Endodermal cell (in vitro differentiated cells): Measurements from ENCODE around the gene CLIC6. TPM values are rescaled to one million over a fixed set of nuclear protein-coding genes. Genes with fewer than 3 reads are reported as not detected.

Experiments used
- DNase-seq: peaks from one replicate; pipeline ENCODE4 v3.0.0-alpha.2; 2017
- H3K27ac ChIP-seq: 2 replicates; pipeline ENCODE4 v1.5.1; 2013; ENCODE audit warnings: mild to moderate bottlenecking, low read depth, low read length, moderate library complexity
- H3K27me3 ChIP-seq: 2 replicates; pipeline ENCODE4 v1.6.1; 2013; ENCODE audit warnings: mild to moderate bottlenecking, low read length, moderate library complexity; ENCODE audit not compliant: insufficient read depth, control insufficient read depth, poor library complexity, severe bottlenecking
- H3K36me3 ChIP-seq: 2 replicates; pipeline ENCODE4 v1.7.0; 2013; ENCODE audit warnings: mild to moderate bottlenecking, low read length, moderate library complexity; ENCODE audit not compliant: control insufficient read depth, insufficient read depth
- H3K4me1 ChIP-seq: one replicate; pipeline ENCODE4 v1.7.0; 2013; ENCODE audit warnings: low read length; ENCODE audit not compliant: control insufficient read depth, insufficient read depth
- H3K4me3 ChIP-seq: 2 replicates; pipeline ENCODE4 v1.5.1; 2013; ENCODE audit warnings: mild to moderate bottlenecking, low read length, moderate library complexity
- H3K9ac ChIP-seq: 2 replicates; pipeline ENCODE4 v1.6.1; 2013; ENCODE audit warnings: mild to moderate bottlenecking, low read length, moderate library complexity; ENCODE audit not compliant: poor library complexity, severe bottlenecking; ENCODE audit errors: extremely low read depth
- H3K9me3 ChIP-seq: 2 replicates; pipeline ENCODE4 v1.6.1; 2013; ENCODE audit warnings: mild to moderate bottlenecking, low read length, moderate library complexity; ENCODE audit not compliant: control insufficient read depth
- H3K27ac Mint-ChIP-seq: 2 replicates; pipeline ENCODE4 v1.8.0; 2020; ENCODE audit warnings: mixed read lengths
- H3K27me3 Mint-ChIP-seq: 2 replicates; pipeline ENCODE4 v1.8.0; 2021; ENCODE audit warnings: mild to moderate bottlenecking, mixed read lengths; ENCODE audit not compliant: insufficient read depth
- H3K36me3 Mint-ChIP-seq: 2 replicates; pipeline ENCODE4 v1.8.0; 2020; ENCODE audit warnings: low read depth, mixed read lengths
- H3K4me1 Mint-ChIP-seq: 2 replicates; pipeline ENCODE4 v1.8.0; 2020; ENCODE audit warnings: mixed read lengths
- H3K4me3 Mint-ChIP-seq: 2 replicates; pipeline ENCODE4 v1.8.0; 2020; ENCODE audit warnings: mild to moderate bottlenecking, moderate library complexity, mixed read lengths
- H3K9me3 Mint-ChIP-seq: 2 replicates; pipeline ENCODE4 v1.8.0; 2020; ENCODE audit warnings: mild to moderate bottlenecking, mixed read lengths
- CTCF ChIP-seq: fragments of 200-600 bp; sonication (generic); conservative IDR thresholded peaks from 2 replicates; pipeline ENCODE4 v1.5.0; 2021; ENCODE audit warnings: antibody characterized with exemption, mild to moderate bottlenecking
- WGBS, 2 experiments: methylation state at CpG; one replicate each; pipeline versions ENCODE4 v1.1.5 to v1.1.7; 2013; ENCODE audit warnings: missing lambda C conversion rate in 2 of 2, mixed read lengths in 1 of 2; ENCODE audit not compliant: insufficient coverage in 1 of 2, insufficient read length in 1 of 2; 5-methylcytosine and 5-hydroxymethylcytosine counted together
- total RNA-seq, 2 donors: library from RNA; stranded (reverse); fragmentation: NEBNext Ultra II Directional in 1 of 2; extraction: Animal tissue kit (Norgen Biotek cat#: 25700) in 1 of 2; gene quantifications; 2 replicates in 1 of 2; 3 replicates in 1 of 2; pipeline ENCODE4 v1.2.1, GENCODE V29; 2021

CLIC6 gene
- total RNA-seq, 2 donors from 2014 or later = 1.7 to 2.4 TPM

- no peak for TF ChIP-seq CTCF
- no peak overlapping the region for H3K27ac Mint-ChIP-seq
- WGBS, 2 experiments = 96 to 100% methylated on average over 1 to 2 of the region's 2 CpGs
- peaks cover 14% of the 10 kb centered on the region for H3K9me3 Mint-ChIP-seq
- H3K4me1 Mint-ChIP-seq = peaks cover 14% of the 10 kb centered on the region
- Histone ChIP-seq H3K4me3 (no peak overlapping the region), H3K36me3 (no peaks in the 10 kb centered on the region), H3K27me3 (peaks cover 7% of the 10 kb centered on the region), H3K9me3 (no peaks in the 10 kb centered on the region), H3K4me1 (peaks cover 2% of the 10 kb centered on the region), H3K9ac (no peak overlapping the region), H3K27ac (no peak overlapping the region)
- H3K27me3 Mint-ChIP-seq = no peaks in the 10 kb centered on the region
- peaks cover 2% of the 10 kb centered on the region for H3K36me3 Mint-ChIP-seq
- no peak overlapping the region for H3K4me3 Mint-ChIP-seq
- no peak for DNase-seq
Observed at GRCh38 chr21:34695434-34695833, 26.6 kb downstream of the CLIC6 start.

GRCh38 chr21:34696121-34696520, 27.3 kb downstream of the CLIC6 start:
- 97% methylated on average over 1 of the region's 1 CpG; no CpG with 5 or more reads in 1 of the 2 experiments for WGBS, 2 experiments

GRCh38 chr21:34697826-34698225, 29.0 kb downstream of the CLIC6 start:
- no peak overlapping the region for H3K4me3 Mint-ChIP-seq
- H3K36me3 ChIP-seq = no peaks in the 10 kb centered on the region
- no peak overlapping the region for H3K27ac Mint-ChIP-seq
- peaks cover 2% of the 10 kb centered on the region for H3K36me3 Mint-ChIP-seq
- H3K4me3 ChIP-seq = no peak overlapping the region
- peaks cover 2% of the 10 kb centered on the region for H3K4me1 ChIP-seq
- no peak overlapping the region for H3K9ac ChIP-seq
- no peak for TF ChIP-seq CTCF
- no peak overlapping the region for H3K27ac ChIP-seq
- peaks cover 14% of the 10 kb centered on the region for H3K4me1 Mint-ChIP-seq
- H3K9me3 ChIP-seq = no peaks in the 10 kb centered on the region
- H3K9me3 Mint-ChIP-seq = peaks cover 14% of the 10 kb centered on the region
- no peak for DNase-seq
- H3K27me3 Mint-ChIP-seq = no peaks in the 10 kb centered on the region
- WGBS, 2 experiments = 88 to 89% methylated on average over 3 of the region's 3 CpGs
- peaks cover 1% of the 10 kb centered on the region for H3K27me3 ChIP-seq

More at GRCh38 chr21:34696121-34696520, 27.3 kb downstream of the CLIC6 start:
- no peak for TF ChIP-seq CTCF
- Histone ChIP-seq H3K4me3 (no peak overlapping the region), H3K9me3 (no peaks in the 10 kb centered on the region), H3K36me3 (no peaks in the 10 kb centered on the region), H3K4me1 (peaks cover 2% of the 10 kb centered on the region), H3K27me3 (peaks cover 7% of the 10 kb centered on the region), H3K9ac (no peak overlapping the region), H3K27ac (no peak overlapping the region)
- Mint-ChIP-seq H3K36me3 (peaks cover 2% of the 10 kb centered on the region), H3K4me1 (peaks cover 14% of the 10 kb centered on the region), H3K27me3 (no peaks in the 10 kb centered on the region), H3K27ac (no peak overlapping the region), H3K4me3 (no peak overlapping the region), H3K9me3 (peaks cover 14% of the 10 kb centered on the region)
- no peak for DNase-seq
